ENCODE data around the gene INTS6L.

- TF ChIP-seq POLR2A (IDR thresholded peaks at IDR 0.05) (no peak), CTCF (IDR thresholded peaks at IDR 0.05) (no peak)
These were observed 373 bp upstream of the INTS6L start for GRCh38 chrX:135520022-135520552.
